Left kidney (tissue), 2 donors: Measurements from ENCODE around the gene CAMK2N1. TPM values are rescaled to one million over a fixed set of nuclear protein-coding genes. Genes with fewer than 3 reads are reported as not detected.
"Not testable (repeated sequence)": the region's sequence is repeated elsewhere in the genome, so short reads cannot be mapped to it uniquely, and the experiment has no call there.

Experiments used
- DNase-seq: peaks from one replicate; pipeline ENCODE4 v3.0.0-alpha.2; 2013
- polyA plus RNA-seq: library from polyadenylated mRNA; unstranded; fragments of 120-200 nt; gene quantifications from one replicate; pipeline ENCODE4 v1.2.1, GENCODE V29; 2013; ENCODE audit not compliant: insufficient read length

The CAMK2N1 gene
- polyA plus RNA-seq, 1 donor, result 69.6 TPM

GRCh38 chr1:20498116-20498515 is 12.1 kb upstream of the CAMK2N1 start:
- no peak for DNase-seq

DNA sequence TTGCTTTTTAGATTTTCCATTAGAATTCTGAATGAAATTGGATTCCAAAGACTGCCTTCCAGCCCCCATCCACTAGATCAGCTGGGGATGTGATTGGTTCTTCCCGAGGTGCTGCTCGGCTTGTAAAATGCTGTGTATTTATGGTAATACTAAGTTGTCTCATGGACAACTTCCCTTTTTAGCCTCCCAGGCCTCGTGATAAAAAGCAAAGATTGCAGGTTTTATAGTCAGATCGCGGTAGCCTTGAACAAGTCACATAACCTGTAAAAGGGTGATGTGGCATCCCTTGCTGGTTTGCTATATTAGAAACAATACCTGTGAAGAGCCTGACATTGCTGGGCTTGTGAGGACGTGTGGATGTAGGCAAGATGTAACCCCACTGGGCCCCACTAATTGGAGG is 11.5 kb upstream of the CAMK2N1 start:
- DNase-seq, result no peak

DNA sequence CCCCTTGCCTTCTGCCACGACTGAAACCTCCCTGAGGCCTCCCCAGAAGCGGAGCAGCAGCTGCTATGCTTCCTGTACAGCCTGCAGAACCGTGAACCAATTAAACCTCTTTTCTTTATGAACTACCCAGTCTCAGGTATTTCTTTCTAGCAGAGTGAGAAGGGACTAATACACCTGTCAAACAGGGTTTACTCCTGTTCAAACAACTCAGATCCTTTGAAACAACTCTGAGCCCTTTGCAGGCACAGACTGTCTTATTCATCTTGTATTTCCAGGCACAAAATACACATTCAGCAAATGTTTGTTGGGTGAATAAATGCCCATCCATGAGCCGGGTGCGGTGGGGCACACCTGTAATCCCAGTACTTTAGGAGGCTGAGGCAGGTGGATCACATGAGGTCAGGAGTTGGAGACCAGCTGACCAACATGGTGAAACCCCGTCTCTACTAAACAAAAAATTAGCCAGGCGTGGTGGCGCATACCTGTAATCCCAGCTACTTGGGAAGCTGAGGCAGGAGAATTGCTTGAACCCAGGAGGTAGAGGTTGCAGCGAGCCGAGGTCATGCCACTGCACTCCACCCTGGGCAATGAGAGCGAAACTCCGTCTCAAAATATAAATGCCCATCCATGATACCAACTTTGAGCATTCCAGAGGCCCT is 10.8 kb upstream of the CAMK2N1 start:
- not testable (repeated sequence) for DNase-seq

GRCh38 chr1:20496241-20496661 is 10.2 kb upstream of the CAMK2N1 start:
- no peak for DNase-seq

DNA sequence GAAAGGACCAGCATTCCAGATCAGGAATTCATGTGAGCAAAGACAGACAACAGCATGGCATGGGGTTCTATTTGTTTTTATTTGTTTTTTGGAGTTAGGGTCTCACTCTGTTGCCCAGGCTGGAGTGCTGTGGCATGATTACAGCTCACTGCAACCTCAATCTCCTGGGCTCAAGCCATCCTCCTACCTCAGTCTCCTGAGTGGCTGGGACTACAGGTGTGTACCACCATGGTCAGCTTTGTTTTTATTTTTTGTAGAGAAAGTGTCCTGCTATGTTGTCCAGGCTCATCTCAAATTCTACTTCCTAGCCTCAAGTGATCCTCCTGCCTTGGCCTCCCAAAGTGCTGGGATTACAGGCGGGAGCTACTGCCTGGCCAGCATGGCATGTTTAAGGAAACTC is 9.7 kb upstream of the CAMK2N1 start:
- no peak for DNase-seq

DNA sequence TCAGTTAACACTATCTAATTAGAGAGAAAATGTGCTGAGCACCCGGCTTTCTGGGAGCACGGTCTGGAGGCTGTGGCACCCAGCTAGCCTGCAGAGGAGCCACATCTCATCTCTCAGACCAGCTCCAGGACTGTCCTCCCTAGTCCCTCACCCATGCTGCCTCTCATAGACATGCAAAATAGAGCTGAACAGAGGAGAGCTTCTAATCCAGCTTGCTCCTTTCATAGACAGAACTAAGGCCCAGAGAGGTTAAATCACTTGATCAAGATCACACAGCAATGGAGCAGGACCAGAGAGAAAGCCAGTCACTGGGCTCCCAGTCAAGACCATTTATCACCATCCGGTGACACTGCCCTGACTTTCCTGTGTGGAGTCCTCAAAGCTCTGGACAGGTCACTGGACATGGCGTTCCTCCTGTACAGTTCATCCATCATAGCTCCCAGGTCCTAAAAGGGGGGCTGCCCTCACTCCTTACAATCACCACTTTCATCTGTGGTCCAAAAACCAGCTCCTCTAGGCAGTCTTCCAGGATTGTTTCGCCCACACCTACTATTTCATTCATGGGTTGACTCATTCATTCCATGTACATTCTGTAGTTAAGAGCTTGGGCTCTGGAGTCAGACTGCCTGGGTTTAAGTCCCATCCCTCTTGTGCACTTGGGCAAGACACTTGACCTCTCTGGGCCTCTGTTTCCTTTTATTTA is 8.8 kb upstream of the CAMK2N1 start:
- DNase-seq, result no peak

GRCh38 chr1:20493839-20494608 is 8.0 kb upstream of the CAMK2N1 start:
- peak; percentile 89 for DNase-seq

GRCh38 chr1:20493309-20493708 is 7.3 kb upstream of the CAMK2N1 start:
- DNase-seq, result no peak

DNA sequence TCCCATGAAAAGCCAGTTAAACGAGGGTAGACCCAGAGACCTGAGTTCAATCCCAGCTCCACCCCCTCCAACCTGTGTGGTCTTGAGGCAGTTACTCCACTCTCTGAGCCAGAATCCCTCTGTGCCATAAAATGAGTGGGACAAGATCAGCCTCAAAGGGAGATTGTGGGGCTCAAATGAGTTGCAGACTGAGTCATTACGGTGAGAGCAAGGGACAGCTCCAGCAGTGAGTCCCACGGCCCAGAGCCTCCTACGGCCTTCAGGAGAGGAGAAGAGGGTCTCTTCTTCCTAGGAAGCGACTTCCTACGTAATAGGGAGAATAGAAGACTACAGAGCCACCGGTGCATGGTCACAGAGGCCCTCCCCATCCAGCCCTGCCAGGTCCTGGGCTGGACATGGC is 6.7 kb upstream of the CAMK2N1 start:
- no peak for DNase-seq

- DNase-seq, result no peak
Observed at GRCh38 chr1:20491866-20492265, 5.9 kb upstream of the CAMK2N1 start.

- no peak for DNase-seq
Observed at GRCh38 chr1:20491178-20491577, 5.2 kb upstream of the CAMK2N1 start.

DNA sequence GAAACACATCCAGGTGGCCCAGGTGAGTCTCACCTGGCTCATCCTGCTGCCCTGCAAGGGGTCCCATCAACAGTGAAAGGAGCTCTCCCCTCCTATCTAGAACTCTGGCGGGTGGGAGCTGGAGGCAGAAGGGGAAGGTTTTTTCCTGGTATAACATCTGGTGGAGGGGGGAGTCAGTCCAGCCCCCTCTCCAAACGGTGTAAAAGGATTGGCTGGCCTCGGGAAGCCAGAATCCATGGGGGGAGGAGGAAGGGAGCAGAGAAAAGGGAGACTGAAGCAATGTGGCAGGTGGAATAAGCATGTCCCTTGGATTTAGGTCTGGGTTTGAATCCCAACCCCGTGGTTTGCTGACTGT is 1.2 kb upstream of the CAMK2N1 start:
- no peak for DNase-seq

GRCh38 chr1:20486457-20487235 is 636 bp upstream of the CAMK2N1 start:
- DNase-seq, result peak; percentile 91

DNA sequence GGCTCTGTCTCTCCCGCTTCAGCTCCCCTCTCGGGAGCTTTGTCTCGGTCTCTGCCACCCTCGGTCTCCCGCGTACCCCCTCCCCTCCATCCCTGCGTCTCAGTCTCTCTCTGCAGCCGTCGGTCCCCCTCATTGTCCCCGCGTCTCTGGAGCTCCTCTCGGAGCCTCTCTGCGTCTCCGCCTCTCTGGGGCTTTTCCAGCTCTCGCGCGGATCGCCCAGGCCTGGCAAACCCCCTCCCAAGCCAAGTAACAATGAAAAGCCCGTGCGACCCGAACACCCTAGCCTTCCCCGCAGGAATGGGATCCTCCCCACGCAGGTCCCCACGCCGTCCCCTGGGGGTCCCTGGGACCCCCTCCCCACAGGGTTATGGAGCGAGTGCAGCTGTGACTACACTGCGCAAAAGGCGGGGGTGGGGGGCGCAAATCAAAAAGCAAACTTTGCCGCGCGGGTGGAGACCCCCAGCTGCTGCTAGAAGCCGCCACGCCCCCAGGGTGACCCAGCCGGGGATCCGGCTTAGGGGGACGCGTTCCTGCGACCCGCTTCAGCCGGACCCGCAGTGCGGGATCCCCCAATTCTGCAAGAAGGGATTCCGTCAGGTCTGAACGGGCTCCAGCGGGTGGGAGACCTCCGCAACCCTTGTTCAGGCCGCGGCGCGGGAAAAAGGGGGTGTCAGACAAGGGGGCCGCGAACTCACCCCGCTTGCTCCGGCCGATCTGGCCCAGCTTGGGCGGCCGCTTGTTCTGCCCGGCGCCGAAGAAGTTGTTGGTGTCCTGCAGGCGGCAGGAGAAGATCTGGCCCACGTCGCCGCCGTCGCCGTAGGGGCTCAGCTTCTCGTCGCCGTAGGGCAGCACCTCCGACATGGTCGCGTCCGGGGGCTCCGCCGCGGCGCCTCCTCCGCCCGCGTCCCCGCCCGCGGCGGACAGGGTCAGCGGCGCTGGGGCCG is 1.2 kb downstream of the CAMK2N1 start:
- no peak for DNase-seq

DNA sequence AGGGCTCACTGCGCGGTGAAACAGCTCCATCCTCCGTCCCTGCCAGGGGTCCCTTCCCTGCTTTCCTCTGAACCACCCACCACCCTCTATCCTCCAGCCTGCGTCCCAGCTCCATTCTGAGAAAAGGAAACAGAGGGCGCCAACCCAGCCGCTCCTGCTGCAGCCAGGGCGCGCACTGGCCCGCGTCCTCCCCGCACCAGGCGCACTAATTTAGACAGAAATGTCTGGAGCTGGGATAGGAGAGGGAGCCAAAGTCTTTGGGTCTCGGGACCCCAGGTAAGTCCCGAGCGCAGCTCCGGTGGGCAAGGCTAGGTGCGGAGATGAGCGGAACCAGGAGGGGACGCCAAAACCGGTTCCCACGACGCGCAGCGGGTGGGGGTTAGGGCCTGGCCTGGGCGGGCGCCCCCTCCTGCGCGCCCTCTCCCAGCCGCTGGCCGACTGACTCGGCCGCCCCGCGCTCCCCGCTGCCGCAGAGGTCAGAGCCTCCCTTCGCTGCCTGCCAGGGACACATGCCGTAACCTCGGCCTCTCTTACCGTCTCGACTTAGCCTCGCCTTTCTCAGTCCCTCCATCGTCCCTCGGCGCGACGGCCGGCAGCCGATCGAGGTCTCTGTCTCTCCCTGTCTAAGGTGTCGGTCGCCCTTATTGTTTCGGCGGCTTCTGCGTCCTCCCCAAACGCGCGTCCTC is 2.0 kb downstream of the CAMK2N1 start:
- DNase-seq, result peak; percentile 40

DNA sequence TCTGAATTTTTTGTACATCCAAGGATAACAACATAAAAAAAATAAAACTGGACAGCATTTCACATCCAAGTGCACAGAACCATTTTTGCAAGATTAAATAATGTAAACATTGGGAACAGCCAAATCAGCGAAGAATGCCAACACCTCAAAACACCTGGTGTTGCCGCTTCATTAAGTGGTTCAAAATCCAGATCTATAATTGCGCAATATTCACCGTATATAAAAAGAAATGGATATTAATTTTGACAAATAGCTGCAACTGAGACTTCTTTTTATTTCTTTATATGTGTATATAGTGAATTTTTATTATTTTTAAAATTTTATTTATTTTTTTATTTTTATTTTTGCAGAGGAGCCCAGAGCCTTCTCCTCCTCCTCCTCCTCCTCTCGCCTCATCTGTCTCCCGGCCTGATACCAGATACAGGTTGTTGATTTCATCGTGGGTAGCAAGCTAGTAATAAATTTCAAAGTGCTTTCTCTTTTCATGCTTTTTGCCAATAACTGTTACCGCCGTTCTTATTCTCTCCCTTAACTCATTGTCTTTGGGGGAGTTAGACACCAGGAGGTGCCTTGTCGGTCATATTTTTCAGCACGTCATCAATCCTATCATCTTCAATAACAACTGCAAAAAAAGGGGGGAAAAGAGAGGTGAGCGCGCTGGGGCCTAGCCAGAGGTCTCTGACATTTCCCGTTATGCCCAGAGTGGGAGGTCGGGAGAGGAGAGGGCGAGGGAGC is 2.7 kb downstream of the CAMK2N1 start:
- DNase-seq, result no peak

DNA sequence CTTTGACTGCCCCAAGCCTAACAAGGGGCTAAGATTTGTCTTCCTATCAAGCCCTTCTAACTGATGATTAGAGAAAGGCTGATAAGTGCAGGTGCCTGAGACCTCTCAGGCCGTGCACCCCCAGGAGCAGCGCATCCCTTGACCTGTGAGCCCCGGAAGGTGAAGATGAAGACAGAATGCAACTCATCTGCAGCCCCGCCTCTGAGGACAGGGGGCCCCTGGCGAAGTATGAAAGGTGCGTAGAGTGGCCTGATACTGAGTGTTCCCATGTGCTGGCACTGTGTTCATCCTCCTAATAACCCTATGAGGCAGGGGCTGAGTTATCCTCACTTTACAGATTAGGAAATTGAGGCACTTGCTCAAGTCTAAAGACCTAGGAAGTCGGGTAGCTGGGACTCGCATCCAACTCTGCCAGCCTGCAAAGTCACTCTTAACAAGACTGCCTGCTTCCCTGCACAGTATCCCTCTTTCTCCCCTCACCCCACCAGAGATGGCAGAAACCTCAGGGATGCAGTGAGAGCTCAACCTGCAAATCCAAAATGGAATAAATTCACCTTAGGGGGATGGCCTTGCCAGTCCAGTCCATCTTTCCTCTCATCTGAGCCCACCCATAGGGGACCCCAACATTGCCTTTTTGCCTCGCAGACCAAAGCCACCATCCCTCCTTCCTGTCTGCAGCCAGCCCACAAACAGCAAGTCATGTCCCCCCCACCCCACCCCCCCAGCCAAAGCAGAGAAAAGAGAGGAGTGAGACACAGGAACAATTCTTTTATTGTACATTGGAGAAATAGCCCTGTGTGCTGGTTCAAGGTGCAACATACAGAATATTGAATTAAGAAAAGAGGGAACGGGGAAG is 4.1 kb downstream of the CAMK2N1 start:
- DNase-seq, result no peak

DNA sequence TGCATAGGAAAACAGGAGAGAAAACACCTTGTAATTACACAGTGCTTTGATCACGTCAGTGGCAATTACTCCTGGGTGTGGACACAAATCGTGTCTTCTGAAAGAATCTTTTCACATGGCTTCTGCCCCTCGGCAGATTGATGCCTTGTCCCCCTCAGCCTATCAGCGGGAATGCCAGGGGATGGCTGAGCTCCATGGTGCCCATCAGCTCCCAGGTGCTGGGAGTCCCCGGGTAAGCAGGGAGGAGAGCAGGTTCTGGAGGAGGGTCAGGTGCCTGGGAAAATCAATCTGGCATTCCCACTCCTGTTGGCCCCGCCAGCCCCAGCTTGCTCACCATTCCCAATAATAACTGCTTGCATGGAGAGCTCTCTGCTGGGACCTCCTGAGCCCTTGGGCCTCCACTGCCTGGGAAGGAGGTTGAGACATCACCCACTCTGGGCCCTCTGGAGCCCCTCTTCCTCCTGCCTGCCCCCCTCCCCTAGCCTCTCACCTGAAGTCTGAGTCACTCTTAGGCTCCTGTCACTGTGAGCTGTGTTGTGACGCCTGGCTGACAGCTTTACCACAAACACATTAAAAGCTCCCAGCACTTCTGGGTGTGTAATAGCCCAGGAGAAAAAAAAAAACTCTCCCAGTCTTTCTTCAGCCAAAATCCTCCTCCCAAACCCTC is 4.9 kb downstream of the CAMK2N1 start:
- DNase-seq, result no peak
